H9 (cell line): ENCODE measurements around the gene IGF2BP3. TPM values are rescaled to one million over a fixed set of nuclear protein-coding genes. Genes with fewer than 3 reads are reported as not detected.
A peak's percentile ranks its signal among the peaks of the same experiment; 100 is the strongest.

Source experiments
- DNase-seq: peaks from one replicate; pipeline ENCODE4 v3.0.0-alpha.2; 2017
- H2AFZ ChIP-seq: one replicate; pipeline ENCODE4 v1.6.1; 2013; ENCODE audit warnings: mild to moderate bottlenecking, low read length, control low read depth, moderate library complexity
- H2AK5ac ChIP-seq: 2 replicates; pipeline ENCODE4 v1.6.1; 2013; ENCODE audit warnings: low read length, control low read depth, mixed read lengths; ENCODE audit not compliant: insufficient read length
- H2BK120ac ChIP-seq: one replicate; pipeline ENCODE4 v1.6.1; 2013; ENCODE audit warnings: low read depth, mild to moderate bottlenecking, low read length, control low read depth, inconsistent platforms; ENCODE audit not compliant: poor library complexity, severe bottlenecking
- H2BK12ac ChIP-seq: 2 replicates; pipeline ENCODE4 v1.6.1; 2013; ENCODE audit warnings: low read length, control low read depth, mixed read lengths, low read depth; ENCODE audit not compliant: insufficient read length
- H2BK15ac ChIP-seq: 2 replicates; pipeline ENCODE4 v1.6.1; 2013; ENCODE audit warnings: low read depth, low read length, control low read depth
- H2BK20ac ChIP-seq: one replicate; pipeline ENCODE4 v1.6.1; 2013; ENCODE audit warnings: low read depth, mild to moderate bottlenecking, low read length, control low read depth, inconsistent platforms; ENCODE audit not compliant: poor library complexity, severe bottlenecking
- H2BK5ac ChIP-seq: 2 replicates; pipeline ENCODE4 v1.6.1; 2013; ENCODE audit warnings: low read length, control low read depth, mixed read lengths; ENCODE audit not compliant: insufficient read length
- H3K14ac ChIP-seq: 2 replicates; pipeline ENCODE4 v1.6.1; 2013; ENCODE audit warnings: low read length, control low read depth; ENCODE audit not compliant: insufficient read depth
- H3K18ac ChIP-seq: 2 replicates; pipeline ENCODE4 v1.6.1; 2013; ENCODE audit warnings: low read depth, mild to moderate bottlenecking, mixed read lengths, low read length, control low read depth; ENCODE audit not compliant: insufficient read length
- H3K23ac ChIP-seq: 2 replicates; pipeline ENCODE4 v1.6.1; 2013; ENCODE audit warnings: low read length, control low read depth, mixed read lengths, low read depth; ENCODE audit not compliant: insufficient read length
- H3K23me2 ChIP-seq: 2 replicates; pipeline ENCODE4 v1.6.1; 2013; ENCODE audit warnings: low read depth, mild to moderate bottlenecking, mixed read lengths, low read length, control low read depth; ENCODE audit not compliant: insufficient read length, poor library complexity, severe bottlenecking
- H3K27ac ChIP-seq: 2 replicates; pipeline ENCODE4 v1.5.1; 2013; ENCODE audit warnings: low read length, control low read depth, mixed read lengths, low read depth; ENCODE audit not compliant: insufficient read length
- H3K27me3 ChIP-seq: 2 replicates; pipeline ENCODE4 v1.6.1; 2013; ENCODE audit warnings: low read length, control low read depth, inconsistent platforms; ENCODE audit not compliant: insufficient read depth
- H3K4ac ChIP-seq: 2 replicates; pipeline ENCODE4 v1.6.1; 2013; ENCODE audit warnings: low read depth, mild to moderate bottlenecking, control low read depth, inconsistent platforms, low read length, moderate library complexity
- H3K4me1 ChIP-seq: 2 replicates; pipeline ENCODE4 v1.6.1; 2013; ENCODE audit warnings: low read length, control low read depth, inconsistent platforms; ENCODE audit not compliant: insufficient read depth
- H3K4me2 ChIP-seq: 2 replicates; pipeline ENCODE4 v1.6.1; 2013; ENCODE audit warnings: low read length, control low read depth, mixed read lengths; ENCODE audit not compliant: insufficient read length, insufficient read depth
- H3K56ac ChIP-seq: 2 replicates; pipeline ENCODE4 v1.6.1; 2013; ENCODE audit warnings: low read depth, mild to moderate bottlenecking, mixed read lengths, low read length, control low read depth; ENCODE audit not compliant: insufficient read length
- H3K79me1 ChIP-seq: 2 replicates; pipeline ENCODE4 v1.6.1; 2013; ENCODE audit warnings: low read depth, mild to moderate bottlenecking, moderate library complexity, low read length, control low read depth, inconsistent platforms; ENCODE audit not compliant: insufficient read depth, poor library complexity, severe bottlenecking
- H3K79me2 ChIP-seq: 2 replicates; pipeline ENCODE4 v1.6.1; 2013; ENCODE audit warnings: low read length, control low read depth, inconsistent platforms; ENCODE audit not compliant: insufficient read depth
- H3K9ac ChIP-seq: 2 replicates; pipeline ENCODE4 v1.6.1; 2013; ENCODE audit warnings: low read length, control low read depth, mixed read lengths; ENCODE audit not compliant: insufficient read length; ENCODE audit errors: extremely low read depth
- H3K9me3 ChIP-seq: one replicate; pipeline ENCODE4 v1.6.1; 2013; ENCODE audit warnings: low read depth, low read length, inconsistent platforms; ENCODE audit not compliant: control insufficient read depth
- H3T11ph ChIP-seq: one replicate; pipeline ENCODE4 v1.6.1; 2013; ENCODE audit warnings: mild to moderate bottlenecking, low read length, control low read depth, inconsistent platforms
- H4K20me1 ChIP-seq: one replicate; pipeline ENCODE4 v1.6.1; 2013; ENCODE audit not compliant: control insufficient read depth, insufficient read length, insufficient read depth
- H4K5ac ChIP-seq: 2 replicates; pipeline ENCODE4 v1.6.1; 2013; ENCODE audit warnings: low read depth, mild to moderate bottlenecking, mixed read lengths, low read length, control low read depth; ENCODE audit not compliant: insufficient read length
- H4K8ac ChIP-seq: replicated peaks from 2 replicates; pipeline ENCODE4 v1.6.1; 2013; ENCODE audit warnings: low read length, control low read depth, mixed read lengths, low read depth; ENCODE audit not compliant: insufficient read length
- H4K91ac ChIP-seq: 2 replicates; pipeline ENCODE4 v1.6.1; 2013; ENCODE audit warnings: low read depth, mild to moderate bottlenecking, moderate library complexity, mixed read lengths, low read length, control low read depth; ENCODE audit not compliant: insufficient read length
- H3K27ac Mint-ChIP-seq, 3 experiments: 2 replicates in 2 of 3; 3 replicates in 1 of 3; pipeline ENCODE4 v1.8.0; 2020 to 2021; ENCODE audit warnings: mixed read lengths in 3 of 3, mild to moderate bottlenecking in 1 of 3, moderate library complexity in 1 of 3
- H3K27me3 Mint-ChIP-seq: 2 replicates; pipeline ENCODE4 v1.8.0; 2021; ENCODE audit warnings: low read depth, mild to moderate bottlenecking, moderate library complexity, mixed read lengths
- H3K36me3 Mint-ChIP-seq, 3 experiments: 2 replicates in 2 of 3; 3 replicates in 1 of 3; pipeline ENCODE4 v1.8.0; 2020 to 2021; ENCODE audit warnings: low read depth in 3 of 3, mixed read lengths in 3 of 3; ENCODE audit not compliant: insufficient read depth in 1 of 3
- H3K4me1 Mint-ChIP-seq, 2 experiments: 2 replicates each; pipeline ENCODE4 v1.8.0; 2020; ENCODE audit warnings: mixed read lengths in 2 of 2
- H3K4me3 Mint-ChIP-seq, 2 experiments: 2 replicates in 1 of 2; 3 replicates in 1 of 2; pipeline ENCODE4 v1.8.0; 2020 to 2021; ENCODE audit warnings: mild to moderate bottlenecking in 2 of 2, mixed read lengths in 2 of 2, moderate library complexity in 1 of 2
- H3K9me3 Mint-ChIP-seq, 2 experiments: 2 replicates in 1 of 2; 3 replicates in 1 of 2; pipeline ENCODE4 v1.8.0; 2020; ENCODE audit warnings: mild to moderate bottlenecking in 2 of 2, mixed read lengths in 2 of 2, moderate library complexity in 1 of 2
- CTCF ChIP-seq: fragments of 200-600 bp; sonication (generic); conservative IDR thresholded peaks from 3 replicates; pipeline ENCODE4 v1.8.0; 2021; ENCODE audit warnings: antibody characterized with exemption, mild to moderate bottlenecking
- WGBS: extraction: QIAGEN DNeasy Blood & Tissue Kit; methylation state at CpG from one replicate; pipeline ENCODE4 v1.1.7; 2013; ENCODE audit warnings: missing lambda C conversion rate, low lambda C conversion rate, mixed read lengths; ENCODE audit not compliant: insufficient read length; ENCODE audit errors: extremely low coverage; 5-methylcytosine and 5-hydroxymethylcytosine counted together
- total RNA-seq: library from RNA; stranded (reverse); gene quantifications from 2 replicates; pipeline ENCODE4 v1.2.1, GENCODE V29; 2021

IGF2BP3 gene
- total RNA-seq, 1 experiment from 2014 or later = 197 TPM

GRCh38 chr7:23469961-23470250, 385 bp downstream of the IGF2BP3 start:
- Mint-ChIP-seq H3K4me1 (peaks cover 25 to 26% of the 10 kb centered on the region in 2 experiments), H3K27me3 (no peaks in the 10 kb centered on the region; the same call in 1 of the 2 replicates), H3K4me3 (peak overlapping the region; percentile 91 to 99), H3K9me3 (peaks cover 3 to 6% of the 10 kb centered on the region in 2 experiments), H3K27ac (peak overlapping the region; percentile 98 to 100 (median 99)), H3K36me3 (peaks cover 15 to 19% (median 16%) of the 10 kb centered on the region in 3 experiments)
- peak overlapping the region; percentile 86 for H3K27ac ChIP-seq
- H3K4me1 ChIP-seq = no peaks in the 10 kb centered on the region
- no peak for DNase-seq
- H2AFZ ChIP-seq = no peak overlapping the region
- H2BK120ac ChIP-seq = no peak overlapping the region
- no peak overlapping the region for H4K91ac ChIP-seq
- H3K9me3 ChIP-seq = no peaks in the 10 kb centered on the region
- no peaks in the 10 kb centered on the region for H3K27me3 ChIP-seq
- H3T11ph ChIP-seq = no peak overlapping the region
- peaks cover 30% of the 10 kb centered on the region for H3K23me2 ChIP-seq
- H2BK5ac ChIP-seq = no peak overlapping the region
- no peak overlapping the region for H3K56ac ChIP-seq
- no peak overlapping the region for H2AK5ac ChIP-seq
- H2BK15ac ChIP-seq = no peak overlapping the region
- H2BK12ac ChIP-seq = no peak overlapping the region
- peak overlapping the region; percentile 54 for H3K18ac ChIP-seq
- H2BK20ac ChIP-seq = no peak overlapping the region
- no peak overlapping the region for H4K5ac ChIP-seq
- peak overlapping the region; percentile 91 for H3K9ac ChIP-seq
- H3K79me2 ChIP-seq = peaks cover 33% of the 10 kb centered on the region; the same call in 1 of the 2 replicates
- no peaks in the 10 kb centered on the region for H3K79me1 ChIP-seq
- no peak overlapping the region for H3K4ac ChIP-seq
- no peak overlapping the region for H3K23ac ChIP-seq
- peak overlapping the region; percentile 72; the same call in 1 of the 2 replicates for H3K14ac ChIP-seq
- no peak overlapping the region for H4K8ac ChIP-seq
- WGBS = no CpG with 5 or more reads among the region's 18 CpGs
- no peak for TF ChIP-seq CTCF
- H3K4me2 ChIP-seq = peak overlapping the region; percentile 96
- H4K20me1 ChIP-seq = no peaks in the 10 kb centered on the region
